ENCODE data around the gene TAF8.
A peak's percentile ranks its signal among the peaks of the same experiment; 100 is the strongest.
"Not testable (repeated sequence)": the region's sequence is repeated elsewhere in the genome, so short reads cannot be mapped to it uniquely, and the experiment has no call there.

The TAF8 gene

GRCh38 chr6:42050297-42051267, at the start of gene TAF8:
TAF8 (plus strand) TSS chr6:42050524; CDS start chr6:42050542, 18 bp downstream.
- peak; percentile 99 for DNase-seq

- DNase-seq = no peak
Observed at GRCh38 chr6:42001506-42001905, 48.8 kb upstream of the TAF8 start.

GRCh38 chr6:42003658-42004057, 46.7 kb upstream of the TAF8 start:
- not testable (repeated sequence) for DNase-seq

DNA sequence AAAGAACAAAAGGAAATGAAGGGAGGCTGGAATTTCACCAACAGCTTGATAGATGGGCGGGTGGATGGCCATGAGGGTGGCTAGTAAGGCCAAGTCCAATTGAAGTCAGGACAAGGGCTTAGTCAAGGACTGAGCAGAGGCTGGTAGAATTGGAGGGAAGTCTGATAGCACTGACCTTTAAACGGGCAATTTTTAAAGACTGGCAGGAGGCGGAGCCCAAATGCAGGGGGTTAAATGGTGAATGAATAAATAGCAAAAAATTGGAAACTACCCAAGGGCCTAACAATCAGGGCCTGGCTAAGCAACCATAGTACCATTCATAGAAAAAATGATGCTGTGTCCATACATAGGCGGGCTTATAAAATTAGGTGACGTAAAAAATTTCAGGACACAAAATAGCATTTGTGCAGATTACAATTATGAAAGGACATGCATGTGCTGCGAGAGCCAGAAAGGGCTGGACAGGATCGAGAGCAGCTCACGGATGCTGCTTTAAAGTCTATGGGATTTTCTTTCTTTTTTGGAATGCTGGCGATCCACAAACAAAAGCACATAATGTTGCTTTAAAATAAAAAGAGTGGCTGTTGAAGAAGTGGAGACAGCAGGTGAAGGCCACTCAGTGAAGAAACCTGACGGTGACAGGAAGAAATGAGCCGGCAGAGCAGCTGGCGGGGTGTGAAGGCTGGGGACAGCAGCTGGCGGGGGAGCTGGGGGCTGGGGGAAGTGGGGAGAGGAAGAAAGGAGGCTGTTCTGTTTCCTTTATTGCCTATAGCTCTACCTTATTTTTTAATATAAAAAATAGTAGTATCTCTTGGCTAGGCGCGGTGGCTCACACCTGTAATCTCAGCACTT, 42.8 kb upstream of the TAF8 start:
- no peak for DNase-seq

GRCh38 chr6:42008138-42008528, 42.2 kb upstream of the TAF8 start:
- not testable (repeated sequence) for DNase-seq

DNA sequence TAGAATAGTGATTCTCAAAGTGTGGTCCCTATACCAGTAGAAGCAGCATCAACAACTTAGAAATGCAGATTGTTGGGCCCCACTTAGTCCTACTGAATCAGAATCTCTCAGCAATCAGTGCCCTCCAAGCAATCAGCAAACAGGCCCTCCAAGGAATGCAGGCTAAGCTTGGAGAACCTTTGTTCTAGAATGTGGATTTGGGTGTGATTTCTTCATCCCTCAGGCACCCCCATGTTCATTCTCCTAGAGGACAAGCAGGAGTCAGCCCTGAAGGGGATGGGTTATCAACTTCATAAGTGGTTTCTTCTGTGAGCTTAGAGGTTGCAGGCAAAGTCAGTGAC, 40.5 kb upstream of the TAF8 start:
- no peak for DNase-seq

- peak; percentile 8 for DNase-seq
Observed at GRCh38 chr6:42010185-42010891, 40.0 kb upstream of the TAF8 start.

DNA sequence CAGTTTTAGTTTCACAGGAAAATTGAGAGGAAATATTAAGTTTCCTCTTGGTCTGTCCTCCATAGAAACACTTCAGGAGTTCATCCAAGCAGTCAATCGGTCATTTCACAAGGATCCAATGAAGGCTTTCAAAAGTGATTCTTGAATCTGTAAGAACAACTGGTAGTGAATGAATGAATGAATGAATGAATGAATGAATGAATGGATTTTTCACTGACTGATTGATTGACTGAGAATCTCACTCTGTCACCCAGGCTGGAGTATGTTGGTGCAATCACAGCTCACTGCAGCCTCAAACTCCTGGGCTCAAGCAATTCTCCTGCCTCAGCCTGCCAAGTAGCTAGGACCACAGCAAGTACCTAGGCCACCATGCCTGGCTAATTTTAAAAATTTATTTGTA, 39.4 kb upstream of the TAF8 start:
- no peak for DNase-seq

GRCh38 chr6:42012501-42013133, 37.7 kb upstream of the TAF8 start:
- no peak for DNase-seq

GRCh38 chr6:42013134-42013516, 37.2 kb upstream of the TAF8 start:
- DNase-seq = no peak

DNA sequence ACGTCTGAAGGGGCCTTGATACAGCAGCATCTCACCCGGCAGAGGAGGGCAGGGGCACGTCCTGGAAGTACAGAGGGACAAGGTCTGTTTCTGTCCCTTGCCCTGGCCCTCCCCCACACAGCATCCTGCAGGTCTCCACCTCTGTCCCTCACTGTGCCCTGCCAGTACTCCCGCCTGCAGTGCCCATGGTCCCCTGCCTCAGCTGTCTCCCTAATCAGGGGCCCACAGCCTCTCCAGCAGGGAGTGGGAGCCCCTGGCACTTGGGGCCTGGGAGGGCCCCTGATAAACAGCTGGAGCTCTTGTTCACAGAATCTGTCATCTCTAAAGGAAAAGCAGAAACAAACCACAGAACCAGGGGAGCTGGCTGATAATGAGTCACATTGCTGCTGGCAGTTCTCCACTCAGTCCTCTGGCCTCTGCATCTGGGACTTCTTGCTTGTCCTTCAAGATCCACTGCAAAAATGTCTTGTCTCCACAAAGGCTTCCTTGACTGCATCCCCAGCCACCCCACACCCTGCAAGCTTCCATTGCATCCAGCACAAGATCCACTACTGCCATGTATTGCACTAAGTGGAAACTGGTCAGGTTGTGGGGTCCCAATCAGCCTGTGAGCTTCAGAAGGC, 33.2 kb upstream of the TAF8 start:
- no peak for DNase-seq

- DNase-seq = no peak
Observed at GRCh38 chr6:42020967-42021366, 29.4 kb upstream of the TAF8 start.

- no peak for DNase-seq
Observed at GRCh38 chr6:42021847-42022754, 28.2 kb upstream of the TAF8 start.

- no peak for DNase-seq
Observed at GRCh38 chr6:42022755-42023384, 27.5 kb upstream of the TAF8 start.

DNA sequence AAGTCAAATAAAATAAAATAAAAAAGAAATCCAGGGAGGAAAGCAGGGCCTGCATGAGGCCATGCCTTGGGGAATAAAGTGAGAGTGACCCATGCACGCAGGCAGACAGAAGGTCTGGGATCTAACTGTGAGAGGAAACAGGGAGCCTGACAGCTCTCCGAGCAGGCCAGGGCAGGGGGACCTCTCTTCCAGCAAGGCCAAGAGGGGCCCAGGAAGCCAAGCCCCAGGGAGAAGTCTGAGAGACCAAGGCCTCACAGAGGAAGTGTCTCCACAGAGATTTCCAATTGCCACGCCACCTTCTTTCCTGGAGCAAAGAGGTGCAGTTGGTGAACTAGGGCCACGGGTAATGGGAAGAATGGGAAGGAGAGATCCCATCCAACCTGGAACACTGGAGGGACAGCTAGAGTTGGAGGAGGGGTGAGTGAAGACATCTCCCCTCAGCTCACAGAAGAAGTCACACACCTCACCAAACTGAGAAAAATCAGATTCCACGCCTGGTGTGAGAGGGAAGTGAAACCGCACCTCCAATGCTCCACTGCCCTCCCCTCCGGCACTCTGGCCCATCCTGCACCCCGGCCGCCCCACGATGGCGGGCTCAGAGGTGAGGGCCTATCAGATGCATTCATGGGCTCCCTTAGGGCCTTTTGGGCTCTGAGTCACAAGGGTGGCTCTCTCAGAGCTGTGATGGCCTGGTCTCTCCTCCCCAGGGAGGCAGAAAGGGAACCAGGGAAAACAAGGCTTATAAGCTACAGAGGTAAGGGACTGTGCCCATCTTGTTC, 25.1 kb upstream of the TAF8 start:
- DNase-seq = no peak

DNA sequence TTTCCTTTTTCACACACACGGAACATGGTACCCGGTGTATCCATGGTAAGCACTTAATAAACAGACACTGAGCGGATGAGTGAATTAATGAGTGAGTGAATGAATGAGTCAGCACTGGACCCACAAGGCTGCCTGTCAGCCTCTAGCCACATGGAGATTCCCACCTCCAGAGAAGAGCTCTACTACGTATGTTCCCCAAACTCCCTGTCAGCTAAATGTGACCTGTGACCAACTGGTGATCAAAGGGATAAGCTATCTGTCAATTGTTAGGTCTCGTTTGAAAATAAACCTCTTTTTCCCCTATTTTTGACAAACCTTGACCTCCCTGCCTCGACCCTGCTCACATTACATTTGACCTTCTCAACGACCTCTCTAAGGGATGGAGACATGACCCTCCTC, 24.5 kb upstream of the TAF8 start:
- DNase-seq = no peak

- no peak for DNase-seq
Observed at GRCh38 chr6:42026540-42026939, 23.8 kb upstream of the TAF8 start.

- no peak for DNase-seq
Observed at GRCh38 chr6:42028234-42029061, 21.9 kb upstream of the TAF8 start.

All from retina (tissue), 1 donor.